Measurements from ENCODE around the gene MIA.
A peak's percentile ranks its signal among the peaks of the same experiment; 100 is the strongest.

MIA gene

DNA sequence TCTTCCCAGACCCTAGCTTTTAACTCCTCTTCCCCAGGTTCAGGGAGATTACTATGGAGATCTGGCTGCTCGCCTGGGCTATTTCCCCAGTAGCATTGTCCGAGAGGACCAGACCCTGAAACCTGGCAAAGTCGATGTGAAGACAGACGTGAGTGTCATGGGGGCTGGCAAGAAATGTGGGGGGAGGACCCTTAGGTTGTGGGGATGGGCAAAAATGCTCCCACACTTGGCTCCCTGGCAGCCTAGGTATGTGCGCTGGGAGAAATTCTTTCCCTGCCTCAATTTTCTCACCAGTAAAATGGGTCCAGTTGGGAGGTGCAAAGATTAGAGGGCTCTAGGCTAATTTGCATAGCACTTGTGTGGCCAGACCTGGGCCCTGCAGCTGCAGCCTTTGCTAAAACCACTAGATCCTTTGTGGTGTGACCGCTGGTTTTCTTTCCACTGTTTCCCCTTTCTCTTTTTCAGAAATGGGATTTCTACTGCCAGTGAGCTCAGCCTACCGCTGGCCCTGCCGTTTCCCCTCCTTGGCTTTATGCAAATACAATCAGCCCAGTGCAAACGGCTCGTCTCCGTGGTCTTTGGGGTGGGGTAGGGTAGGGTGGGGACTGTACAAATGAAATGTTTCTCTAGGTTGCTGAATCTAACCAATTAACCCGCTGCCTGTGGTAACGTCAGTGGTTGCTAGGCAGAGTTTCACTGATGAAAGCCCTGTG is 1.8 kb downstream of the MIA start:
- H3K4me3 ChIP-seq (ENCODE audit: low read length), result peak overlapping the region; percentile 79
- TF ChIP-seq, protein P1, sequence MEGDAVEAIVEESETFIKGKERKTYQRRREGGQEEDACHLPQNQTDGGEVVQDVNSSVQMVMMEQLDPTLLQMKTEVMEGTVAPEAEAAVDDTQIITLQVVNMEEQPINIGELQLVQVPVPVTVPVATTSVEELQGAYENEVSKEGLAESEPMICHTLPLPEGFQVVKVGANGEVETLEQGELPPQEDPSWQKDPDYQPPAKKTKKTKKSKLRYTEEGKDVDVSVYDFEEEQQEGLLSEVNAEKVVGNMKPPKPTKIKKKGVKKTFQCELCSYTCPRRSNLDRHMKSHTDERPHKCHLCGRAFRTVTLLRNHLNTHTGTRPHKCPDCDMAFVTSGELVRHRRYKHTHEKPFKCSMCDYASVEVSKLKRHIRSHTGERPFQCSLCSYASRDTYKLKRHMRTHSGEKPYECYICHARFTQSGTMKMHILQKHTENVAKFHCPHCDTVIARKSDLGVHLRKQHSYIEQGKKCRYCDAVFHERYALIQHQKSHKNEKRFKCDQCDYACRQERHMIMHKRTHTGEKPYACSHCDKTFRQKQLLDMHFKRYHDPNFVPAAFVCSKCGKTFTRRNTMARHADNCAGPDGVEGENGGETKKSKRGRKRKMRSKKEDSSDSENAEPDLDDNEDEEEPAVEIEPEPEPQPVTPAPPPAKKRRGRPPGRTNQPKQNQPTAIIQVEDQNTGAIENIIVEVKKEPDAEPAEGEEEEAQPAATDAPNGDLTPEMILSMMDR (conservative IDR thresholded peaks at IDR 0.05; ENCODE audit: low read depth, low read length), result no peak

DNA sequence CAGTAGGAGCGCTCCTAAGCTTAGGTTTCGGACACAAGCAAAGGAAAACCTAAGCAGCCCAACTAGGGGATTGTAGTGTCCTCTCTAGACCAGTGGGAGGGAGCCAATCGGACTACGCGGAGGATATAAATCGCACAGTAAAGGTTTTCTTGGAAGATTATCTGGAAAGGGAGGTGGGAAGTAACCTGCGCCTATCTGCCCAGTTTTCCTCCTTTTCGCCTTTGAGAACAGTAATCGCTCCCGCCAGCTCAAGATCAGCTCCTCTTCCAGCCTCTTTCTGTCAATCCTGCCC is 2.3 kb downstream of the MIA start:
- no peak for DNase-seq (ENCODE audit: low read depth)
- H3K4me3 ChIP-seq (ENCODE audit: low read length), result peak overlapping the region; percentile 79
- TF ChIP-seq, protein P1 (conservative IDR thresholded peaks at IDR 0.05; ENCODE audit: low read depth, low read length), result no peak

More for the DNA sequence above, 1.8 kb downstream of the MIA start:
- peak; percentile 79 for DNase-seq (ENCODE audit: low read depth)

DNA sequence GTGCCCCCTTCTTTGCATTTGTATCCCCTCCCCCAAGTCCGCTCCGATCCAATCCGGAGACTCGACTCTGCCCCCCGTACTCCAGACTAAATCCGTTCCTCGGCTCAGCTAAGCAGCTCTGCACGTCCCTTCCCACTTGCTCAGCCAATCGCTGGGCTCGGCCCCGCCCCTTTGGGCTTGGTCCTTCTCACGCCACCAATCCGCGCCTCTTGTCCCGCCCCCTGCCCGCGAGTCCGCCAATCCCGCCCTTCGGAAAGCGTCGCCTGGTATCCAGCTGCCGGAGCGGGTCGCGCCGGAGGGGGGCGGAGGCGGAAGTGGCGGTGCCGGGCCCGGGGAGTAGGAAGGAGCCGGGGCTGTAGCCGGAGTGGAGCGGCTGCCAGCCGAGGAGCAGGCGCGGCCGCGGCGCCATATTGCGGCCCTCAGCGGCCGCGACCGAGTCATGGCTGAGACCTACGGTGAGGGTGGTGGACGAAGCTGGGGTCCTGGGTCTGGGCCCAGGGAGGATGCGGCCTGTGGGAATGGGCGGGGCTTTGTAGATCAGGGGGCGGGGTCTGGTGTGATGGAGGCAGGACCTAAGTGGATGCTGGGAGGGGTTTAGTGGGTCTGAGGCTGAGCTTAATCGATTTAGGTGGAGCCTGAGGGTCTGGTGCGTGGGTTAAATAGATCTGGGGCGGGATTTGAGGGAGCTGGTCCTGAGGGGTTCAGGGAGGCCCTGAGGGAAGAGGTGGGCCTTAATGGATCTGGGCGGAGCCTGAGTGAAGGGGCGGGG is 2.8 kb downstream of the MIA start, which contains the start of gene RAB4B:
TSS of gene RAB4B (plus strand) at position 311 of the 769 bp plus-strand sequence. CDS start at position 440, 129 bp downstream.
- peak; percentile 100 for DNase-seq (ENCODE audit: low read depth)
- H3K4me3 ChIP-seq (ENCODE audit: low read length), result peak within 1 kb of the TSS; percentile 79
- TF ChIP-seq, protein P1 (conservative IDR thresholded peaks at IDR 0.05; ENCODE audit: low read depth, low read length), result no peak

DNA sequence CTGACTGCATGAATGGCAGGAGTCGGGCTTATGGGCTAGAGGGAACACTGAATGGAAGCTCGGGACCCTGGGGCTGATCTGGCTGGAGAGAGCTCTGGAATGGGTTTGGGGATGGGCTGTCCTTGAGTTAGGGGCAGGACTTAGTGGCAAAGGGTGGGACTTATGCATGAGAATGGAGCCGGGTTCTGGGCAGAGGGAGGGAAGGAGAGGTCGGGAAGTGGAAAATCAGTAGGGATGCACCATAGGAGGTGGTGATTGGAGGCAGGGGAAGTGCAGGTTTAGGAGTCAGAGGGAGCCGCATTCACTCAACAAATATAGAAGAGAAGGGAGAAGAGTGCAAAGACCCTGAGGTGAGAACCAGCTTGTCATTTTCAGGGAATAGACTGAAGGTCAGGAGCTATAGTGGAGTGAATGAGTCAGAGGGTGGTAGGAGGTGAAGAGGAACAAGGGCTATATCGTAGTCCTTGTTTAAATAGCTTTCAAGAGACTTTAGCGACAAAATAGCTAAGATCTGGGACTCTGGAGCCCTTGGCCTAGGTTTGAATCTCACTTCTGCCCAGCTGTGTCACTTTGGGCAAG is 3.5 kb downstream of the MIA start:
- H3K4me3 ChIP-seq (ENCODE audit: low read length), result peak overlapping the region; percentile 76
- TF ChIP-seq, protein P1 (conservative IDR thresholded peaks at IDR 0.05; ENCODE audit: low read depth, low read length), result no peak
- DNase-seq (ENCODE audit: low read depth), result no peak

DNA sequence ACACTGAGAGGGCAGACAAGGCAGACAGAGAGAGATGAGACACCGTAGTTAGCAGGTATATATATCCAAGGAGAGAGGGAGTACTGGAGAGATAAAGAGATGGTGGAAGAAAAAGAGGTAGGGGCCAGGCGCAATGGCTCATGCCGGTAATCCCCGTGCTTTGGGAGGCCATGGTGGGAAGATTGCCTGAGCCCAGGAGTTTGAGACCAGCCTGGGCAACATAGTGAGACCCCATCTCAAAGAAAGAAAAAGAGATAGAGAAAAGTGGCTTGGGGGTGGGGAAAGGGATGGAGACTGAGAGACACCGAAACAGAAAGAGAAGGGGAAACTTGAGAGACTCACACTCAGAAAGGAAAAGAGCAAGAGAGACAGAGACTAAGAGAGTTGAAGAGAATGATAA is 5.3 kb downstream of the MIA start:
- TF ChIP-seq, protein P1 (conservative IDR thresholded peaks at IDR 0.05; ENCODE audit: low read depth, low read length), result no peak
- no peak overlapping the region for H3K4me3 ChIP-seq (ENCODE audit: low read length)
- no peak for DNase-seq (ENCODE audit: low read depth)

DNA sequence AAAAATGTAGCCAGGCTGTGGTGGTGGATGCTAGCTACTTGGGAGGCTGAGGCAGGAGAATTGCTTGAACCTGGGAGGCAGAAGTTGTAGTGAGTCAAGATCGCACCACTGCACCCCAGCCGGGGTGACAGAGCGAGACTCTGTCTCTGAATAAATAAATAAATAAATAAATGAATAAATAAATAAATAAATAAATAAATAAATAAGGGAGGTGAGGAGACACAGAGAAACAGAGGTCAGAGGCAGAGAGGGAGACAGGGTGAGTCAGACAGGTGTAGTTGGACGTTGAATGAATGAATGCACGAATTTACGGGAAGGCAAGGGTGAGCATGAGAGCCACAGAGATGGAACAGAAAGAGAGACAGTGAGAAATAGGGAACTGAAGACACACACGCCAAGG is 5.8 kb downstream of the MIA start:
- H3K4me3 ChIP-seq (ENCODE audit: low read length), result no peak overlapping the region
- TF ChIP-seq, protein P1 (conservative IDR thresholded peaks at IDR 0.05; ENCODE audit: low read depth, low read length), result no peak
- no peak for DNase-seq (ENCODE audit: low read depth)
